Measurements from ENCODE around the gene TMEM225B.

TMEM225B gene

DNA sequence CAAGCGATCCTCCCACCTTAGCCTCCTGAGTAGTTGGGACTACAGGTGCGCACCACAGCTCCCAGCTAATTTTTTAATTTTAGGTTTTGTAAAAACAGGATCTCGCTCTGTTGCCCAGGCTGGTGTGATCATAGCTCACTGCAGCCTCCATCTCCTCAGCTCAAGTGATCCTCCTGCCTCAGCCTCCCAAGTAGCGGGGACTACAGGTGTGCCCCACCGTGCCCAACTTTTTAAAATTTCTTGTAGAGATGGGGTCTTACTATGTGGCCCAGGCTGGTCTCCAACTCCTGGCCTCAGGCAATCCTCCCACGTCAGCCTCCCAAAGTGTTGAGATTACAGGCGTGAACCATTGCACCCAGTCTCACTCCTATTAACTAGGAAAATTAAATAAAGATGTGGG lies 7.5 kb downstream of the TMEM225B start:
- H3K4me3 ChIP-seq (ENCODE audit: low read depth, low read length) = no peak overlapping the region
- TF ChIP-seq, protein P1, sequence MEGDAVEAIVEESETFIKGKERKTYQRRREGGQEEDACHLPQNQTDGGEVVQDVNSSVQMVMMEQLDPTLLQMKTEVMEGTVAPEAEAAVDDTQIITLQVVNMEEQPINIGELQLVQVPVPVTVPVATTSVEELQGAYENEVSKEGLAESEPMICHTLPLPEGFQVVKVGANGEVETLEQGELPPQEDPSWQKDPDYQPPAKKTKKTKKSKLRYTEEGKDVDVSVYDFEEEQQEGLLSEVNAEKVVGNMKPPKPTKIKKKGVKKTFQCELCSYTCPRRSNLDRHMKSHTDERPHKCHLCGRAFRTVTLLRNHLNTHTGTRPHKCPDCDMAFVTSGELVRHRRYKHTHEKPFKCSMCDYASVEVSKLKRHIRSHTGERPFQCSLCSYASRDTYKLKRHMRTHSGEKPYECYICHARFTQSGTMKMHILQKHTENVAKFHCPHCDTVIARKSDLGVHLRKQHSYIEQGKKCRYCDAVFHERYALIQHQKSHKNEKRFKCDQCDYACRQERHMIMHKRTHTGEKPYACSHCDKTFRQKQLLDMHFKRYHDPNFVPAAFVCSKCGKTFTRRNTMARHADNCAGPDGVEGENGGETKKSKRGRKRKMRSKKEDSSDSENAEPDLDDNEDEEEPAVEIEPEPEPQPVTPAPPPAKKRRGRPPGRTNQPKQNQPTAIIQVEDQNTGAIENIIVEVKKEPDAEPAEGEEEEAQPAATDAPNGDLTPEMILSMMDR (IDR thresholded peaks at IDR 0.05; ENCODE audit: borderline replicate concordance, insufficient read depth, low read depth, low read length) = no peak

DNA sequence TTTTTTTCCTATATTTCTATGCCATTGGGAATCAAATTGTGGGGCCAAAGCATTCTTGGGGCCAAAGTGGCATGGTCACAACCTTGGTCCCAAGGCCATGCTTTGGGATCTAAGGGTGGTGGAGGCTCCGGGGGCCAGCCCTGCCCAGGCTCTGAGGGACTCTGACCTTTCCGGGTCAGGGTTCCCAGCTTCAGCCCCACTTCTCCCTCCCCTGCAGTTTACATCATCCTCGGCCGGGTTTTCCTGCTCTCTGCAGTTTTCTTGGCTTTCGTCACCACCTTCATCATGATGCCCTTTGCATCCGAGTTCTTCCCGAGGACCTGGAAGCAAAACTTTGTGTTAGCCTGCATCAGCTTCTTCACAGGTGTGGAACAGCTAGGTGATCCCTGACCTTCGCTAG lies 8.5 kb downstream of the TMEM225B start:
- TF ChIP-seq, protein P1 (IDR thresholded peaks at IDR 0.05; ENCODE audit: borderline replicate concordance, insufficient read depth, low read depth, low read length) = no peak
- H3K4me3 ChIP-seq (ENCODE audit: low read depth, low read length) = no peak overlapping the region

GRCh38 chr7:99607548-99607947 lies 9.5 kb downstream of the TMEM225B start:
- TF ChIP-seq, protein P1 (IDR thresholded peaks at IDR 0.05; ENCODE audit: borderline replicate concordance, insufficient read depth, low read depth, low read length) = no peak
- H3K4me3 ChIP-seq (ENCODE audit: low read depth, low read length) = no peak overlapping the region

GRCh38 chr7:99614495-99614894 lies 16.4 kb downstream of the TMEM225B start:
- no peak overlapping the region for H3K4me3 ChIP-seq (ENCODE audit: low read depth, low read length)
- TF ChIP-seq, protein P1 (IDR thresholded peaks at IDR 0.05; ENCODE audit: borderline replicate concordance, insufficient read depth, low read depth, low read length) = no peak

- peak overlapping the region; percentile 87 for H3K4me3 ChIP-seq (ENCODE audit: low read depth, low read length)
- TF ChIP-seq, protein P1 (IDR thresholded peaks at IDR 0.05; ENCODE audit: borderline replicate concordance, insufficient read depth, low read depth, low read length) = no peak
These were observed 17.9 kb downstream of the TMEM225B start for GRCh38 chr7:99615989-99616358.

DNA sequence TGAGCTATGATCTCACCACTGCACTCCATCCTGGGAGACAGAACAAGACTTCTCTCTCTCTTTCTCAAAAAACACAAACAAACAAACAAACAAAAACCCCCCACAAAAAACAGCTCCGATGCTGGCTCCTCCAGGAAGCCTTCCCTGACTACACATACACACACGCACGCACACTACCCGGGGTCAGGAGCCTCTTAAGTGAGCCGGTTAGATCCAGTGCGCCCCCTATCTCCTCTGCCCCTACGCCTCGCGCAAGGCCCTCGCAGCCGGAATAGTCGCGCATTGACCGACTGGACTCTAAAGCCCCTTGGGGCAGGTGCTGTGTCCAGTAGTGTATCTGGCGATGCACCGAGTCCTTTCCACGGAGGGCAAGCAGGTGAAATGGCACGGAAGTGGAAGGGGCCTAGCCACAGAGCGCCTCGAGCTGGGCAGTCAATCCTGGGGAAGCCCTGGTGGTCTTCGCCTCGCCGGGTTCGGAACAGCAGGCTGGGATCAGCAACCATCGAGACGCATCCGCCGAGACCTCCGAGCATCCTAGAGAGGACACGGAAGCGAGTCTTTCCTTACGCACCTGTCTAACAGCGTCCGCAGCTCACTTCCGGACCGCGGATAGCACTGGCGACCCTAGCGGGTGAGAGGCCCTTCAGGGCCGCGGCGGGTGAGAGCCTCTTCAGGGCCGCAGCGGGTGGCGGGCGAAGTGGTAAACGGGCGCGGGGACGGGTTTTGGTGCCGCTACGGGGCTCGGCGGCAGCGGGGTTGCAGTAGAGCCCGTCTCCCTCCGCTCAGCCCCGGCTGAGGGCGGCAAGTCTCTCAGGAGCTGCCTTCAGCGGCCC lies 18.5 kb downstream of the TMEM225B start, which contains the start of gene ZSCAN25:
Gene ZSCAN25 (plus strand): TSS at position 588 of the 833 bp plus-strand sequence. CDS start 2,661 bp downstream, outside the sequence.
- TF ChIP-seq, protein P1 (IDR thresholded peaks at IDR 0.05; ENCODE audit: borderline replicate concordance, insufficient read depth, low read depth, low read length) = peak; percentile 49; the same call in 1 of the 2 replicates
- H3K4me3 ChIP-seq (ENCODE audit: low read depth, low read length) = peak within 1 kb of the TSS; percentile 87

Measured in GM12875 (cell line).